GM10847 (cell line): ENCODE results near the gene NDST3.

Experiments used
- POLR2A ChIP-seq: IDR thresholded peaks from 2 replicates; pipeline ENCODE4 v1.6.1; 2011; ENCODE audit not compliant: insufficient read length; ENCODE audit errors: extremely low read depth

Gene NDST3

DNA sequence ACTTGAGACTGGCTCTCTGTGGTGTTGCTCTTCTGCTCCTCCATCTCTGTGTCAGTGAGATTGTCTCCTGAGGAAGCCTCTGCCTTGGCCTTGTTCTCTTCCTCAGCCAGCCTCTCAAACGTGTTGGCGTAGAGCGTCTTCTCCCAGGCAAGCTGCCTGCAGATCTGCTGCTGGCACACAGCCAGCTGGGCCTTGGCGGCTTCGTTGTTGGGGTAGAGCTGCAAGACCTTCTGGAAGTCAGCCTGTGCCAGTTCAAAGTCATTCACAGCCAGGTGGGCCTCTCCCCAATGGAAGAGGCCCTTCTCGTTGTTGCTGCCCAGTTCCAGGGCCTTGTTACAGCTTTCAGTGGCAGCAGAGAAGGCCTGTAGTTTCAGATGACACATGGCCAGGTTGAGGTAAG is 159.1 kb downstream of the NDST3 start:
- no peak for TF ChIP-seq POLR2A

DNA sequence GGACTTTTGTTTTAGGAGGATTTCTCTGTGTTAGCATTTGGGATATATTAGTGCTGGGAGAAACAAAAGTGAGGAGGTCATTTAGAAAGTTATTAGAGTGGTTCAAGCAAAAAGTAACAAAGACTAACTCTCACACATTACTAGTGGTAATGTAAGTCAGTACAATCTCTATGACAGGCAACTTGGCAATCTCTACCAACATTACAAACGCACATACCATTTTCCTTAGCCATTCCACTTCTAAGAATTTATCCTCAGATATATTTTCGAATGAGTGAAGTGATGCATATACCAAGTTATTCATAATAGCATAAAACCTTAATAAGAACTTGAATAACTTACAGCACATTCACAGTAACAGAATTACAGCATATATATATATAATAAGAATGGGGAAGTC is 172.3 kb downstream of the NDST3 start:
- TF ChIP-seq POLR2A = no peak

GRCh38 chr4:118213101-118213500 is 178.8 kb downstream of the NDST3 start:
- no peak for TF ChIP-seq POLR2A

- no peak for TF ChIP-seq POLR2A
These were observed 181.5 kb downstream of the NDST3 start for GRCh38 chr4:118215826-118216225.

GRCh38 chr4:118221227-118221800 is 187.0 kb downstream of the NDST3 start:
- no peak for TF ChIP-seq POLR2A

GRCh38 chr4:118224243-118224829 is 190.1 kb downstream of the NDST3 start:
- TF ChIP-seq POLR2A = no peak

DNA sequence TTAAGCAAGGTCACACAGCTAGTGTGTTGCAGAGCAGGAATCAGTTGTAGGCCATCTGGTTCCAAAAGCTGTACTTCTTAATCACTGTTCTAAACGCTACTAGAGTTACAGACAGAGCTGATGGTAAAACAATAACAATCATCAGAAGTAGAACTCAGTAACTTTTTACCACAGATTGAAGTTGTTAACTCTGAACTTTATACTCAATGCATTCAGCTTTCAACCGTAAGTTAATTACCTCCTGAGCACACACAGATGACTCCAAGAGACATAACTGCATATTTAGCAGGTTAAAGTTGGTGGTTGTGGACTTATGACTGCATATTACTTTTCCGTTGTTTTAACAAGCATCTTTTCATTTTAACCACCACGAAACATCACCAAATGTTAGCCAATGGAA is 191.2 kb downstream of the NDST3 start:
- TF ChIP-seq POLR2A = no peak

DNA sequence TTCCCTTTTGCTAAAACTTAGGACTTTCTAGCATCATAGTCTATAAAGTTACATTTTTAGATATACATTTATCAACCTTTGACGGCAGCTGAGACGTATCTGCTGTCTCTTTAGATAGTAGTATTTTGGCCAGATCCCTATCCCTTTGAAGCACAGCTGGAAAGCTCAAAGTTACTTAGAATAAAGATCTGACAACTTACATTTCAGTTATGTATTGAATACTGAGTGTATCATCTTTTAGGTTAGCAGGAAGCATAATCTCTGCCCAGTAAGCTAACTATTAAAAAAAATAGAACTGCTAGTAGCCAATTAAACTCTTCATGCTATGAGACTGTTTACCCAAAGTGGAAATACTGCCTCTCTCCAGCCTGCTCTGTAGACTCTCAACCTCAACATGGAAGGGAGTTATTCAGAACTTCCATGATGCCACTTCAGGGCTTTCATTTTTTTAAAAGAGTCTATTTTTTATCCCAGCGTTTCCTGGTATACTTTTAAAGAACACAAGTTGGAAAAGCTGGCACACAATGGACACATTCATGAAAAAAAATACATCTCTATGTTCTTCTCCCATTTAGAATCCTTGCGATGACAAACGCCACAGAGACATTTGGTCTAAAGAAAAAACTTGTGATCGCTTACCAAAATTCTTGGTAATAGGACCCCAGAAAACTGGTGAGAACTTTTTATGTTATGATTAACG is 192.2 kb downstream of the NDST3 start:
- no peak for TF ChIP-seq POLR2A

DNA sequence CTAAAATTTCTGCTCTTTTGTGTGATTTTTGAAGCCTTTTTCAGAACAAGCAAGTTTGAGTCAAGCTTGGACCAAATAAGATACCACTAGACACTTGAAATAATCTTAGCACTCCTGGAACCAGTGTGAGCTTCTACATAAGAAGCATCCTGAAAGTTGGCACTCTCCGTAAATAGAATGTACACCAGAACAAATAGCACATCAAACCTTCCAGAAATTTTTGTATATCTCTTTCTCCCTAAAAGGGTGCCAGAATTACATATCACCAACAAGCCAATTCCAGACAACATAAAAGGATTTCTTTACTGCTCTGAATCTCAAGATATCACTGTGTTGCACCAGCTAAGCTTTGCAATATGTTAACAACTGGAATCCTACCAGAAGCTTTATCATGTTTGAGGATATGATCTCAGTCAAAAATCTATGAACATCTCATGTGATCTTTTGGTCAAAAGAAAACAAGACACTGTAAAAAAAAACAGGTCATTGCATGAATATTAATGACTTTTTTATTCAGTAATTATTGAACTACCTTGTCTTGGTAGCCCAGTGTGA is 201.4 kb downstream of the NDST3 start:
- no peak for TF ChIP-seq POLR2A

GRCh38 chr4:118237531-118237930 is 203.2 kb downstream of the NDST3 start:
- TF ChIP-seq POLR2A = no peak

DNA sequence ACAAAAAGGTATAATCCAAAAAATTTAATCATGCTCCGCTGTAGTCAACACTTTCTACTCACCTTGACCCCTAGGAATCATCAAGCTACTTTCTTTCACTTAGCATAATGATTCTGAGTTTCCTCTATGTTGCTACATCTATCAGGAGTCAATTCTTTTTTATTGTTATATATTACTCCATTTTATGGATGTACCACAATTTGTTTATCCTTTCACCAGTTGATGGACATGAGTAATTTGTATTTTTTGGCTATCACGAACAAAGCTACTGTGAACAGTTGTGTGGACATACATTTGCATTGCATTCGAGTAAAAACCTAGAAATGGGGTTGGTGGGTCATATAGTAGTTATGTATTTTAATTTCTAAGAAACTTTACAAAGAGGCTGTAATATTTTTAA is 215.6 kb downstream of the NDST3 start:
- no peak for TF ChIP-seq POLR2A

GRCh38 chr4:118254368-118254767 is 220.1 kb downstream of the NDST3 start:
- no peak for TF ChIP-seq POLR2A

GRCh38 chr4:118259111-118259510 is 224.8 kb downstream of the NDST3 start:
- no peak for TF ChIP-seq POLR2A

- no peak for TF ChIP-seq POLR2A
These were observed 226.0 kb downstream of the NDST3 start for GRCh38 chr4:118260309-118260708.

DNA sequence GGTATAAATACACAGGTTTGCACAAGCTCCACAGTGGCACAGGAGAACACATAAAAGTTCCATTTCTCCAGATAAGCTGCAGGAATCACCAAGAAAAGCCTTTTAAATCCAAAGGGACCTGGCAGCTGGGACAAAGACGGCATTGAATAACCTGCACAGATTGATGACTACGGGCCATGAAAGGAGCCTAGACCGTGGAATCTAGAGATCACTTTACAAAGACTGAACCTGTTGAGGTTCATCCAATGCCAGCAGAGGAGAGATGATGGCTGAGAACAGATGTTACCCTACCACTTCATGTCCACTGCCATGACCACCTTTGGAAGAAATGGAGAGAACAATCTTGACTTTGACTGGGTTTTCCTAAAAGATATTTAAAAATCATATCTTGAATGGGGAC is 229.8 kb downstream of the NDST3 start:
- TF ChIP-seq POLR2A = no peak
